Spleen (tissue), 7 donors: ENCODE measurements around the gene CLN5.

Source experiments
- CTCF ChIP-seq, 11 experiments: fragments of 200-600 bp in 7 of 11; fragments of 450-650 bp in 4 of 11; sonication (generic) in 4 of 11; IDR thresholded peaks in 8 of 11; conservative IDR thresholded peaks in 3 of 11; 1 replicate in 7 of 11; 2 replicates in 4 of 11; pipeline versions ENCODE4 v1.4.0 to v1.8.0; 2016 to 2021; ENCODE audit warnings: antibody characterized with exemption in 11 of 11, inconsistent platforms in 4 of 11, mild to moderate bottlenecking in 1 of 11
- POLR2A ChIP-seq, 3 donors: fragments of 450-650 bp; IDR thresholded peaks; one replicate each; pipeline ENCODE4 v1.5.1; 2017; ENCODE audit warnings: antibody characterized with exemption in 3 of 3, mild to moderate bottlenecking in 1 of 3
- POLR2AphosphoS5 ChIP-seq, 3 donors: sonication (generic); formaldehyde crosslinking; IDR thresholded peaks; one replicate each; pipeline ENCODE4 v1.5.1; 2017; ENCODE audit warnings: antibody characterized with exemption in 3 of 3
- donor health status: DM: no; HTN: no; CAD: no; lungs with moderate emphysema.
- donor health status: DM: no; HTN: no; CAD: no.
- donor health status: DM: no; HTN: no; CAD: no.

- TF ChIP-seq POLR2AphosphoS5 (IDR thresholded peaks at IDR 0.05), result no peak
- TF ChIP-seq POLR2A (IDR thresholded peaks at IDR 0.05), result no peak
- TF ChIP-seq CTCF (IDR thresholded peaks at IDR 0.05 in 8 of 11, conservative IDR thresholded peaks at IDR 0.05 in 3 of 11), result no peak
Measured at GRCh38 chr13:76982061-76982460, 9.8 kb upstream of the CLN5 start.
